GM12878 (cell line): Measurements from ENCODE around the gene PBLD. TPM values are rescaled to one million over a fixed set of nuclear protein-coding genes. Genes with fewer than 3 reads are reported as not detected.
A peak's percentile ranks its signal among the peaks of the same experiment; 100 is the strongest.

Experiments used
- ATAC-seq: fragments of 200-7000 bp; cut with Tn5 transposase; 3 replicates; pipeline ENCODE4 v1.9.1; 2020; ENCODE audit warnings: mild to moderate bottlenecking, moderate library complexity
- Bru-seq: library from RNA; stranded (reverse); fragments of 400-500 nt; gene quantifications from one replicate; lab custom pipeline; 2021; lab: Mats Ljungman, UMichigan
- BruChase-seq, 2 experiments: library from RNA; stranded (reverse); fragments of 400-500 nt; gene quantifications; one replicate each; lab custom pipeline; 2021; lab: Mats Ljungman, UMichigan
- BruUV-seq: library from RNA; stranded (reverse); fragments of 400-500 nt; replicated peaks from 2 replicates; lab custom pipeline; 2021; lab: Mats Ljungman, UMichigan
- CTCF ChIA-PET: fragments of 300-600 bp; sonication (Branson Sonifier 250); formaldehyde crosslinking; extraction: SDS; loops from one replicate; lab custom pipeline; 2021; ENCODE audit warnings: inconsistent platforms; lab: Yijun Ruan, JAX
- POLR2A ChIA-PET: fragments of 350-600 bp; formaldehyde crosslinking; extraction: SDS; loops from one replicate; lab custom pipeline; 2021; ENCODE audit warnings: inconsistent platforms; lab: Charles Lee
- RAD21 ChIA-PET: fragments of 300-600 bp; sonication (Branson Sonifier 250); formaldehyde crosslinking; loops from one replicate; lab custom pipeline; 2023; ENCODE audit warnings: antibody characterized with exemption; ENCODE audit not compliant: unreplicated experiment; lab: Charles Lee
- SMC1A ChIA-PET: fragments of 300-600 bp; sonication (Branson Sonifier 250); formaldehyde crosslinking; loops from one replicate; lab custom pipeline; 2023; ENCODE audit not compliant: unreplicated experiment, uncharacterized antibody; lab: Charles Lee
- DNase-seq: peaks from one replicate; pipeline ENCODE4 v3.0.0-alpha.2; 2011; ENCODE audit warnings: low read depth, low spot score
- FAIRE-seq: peaks from 3 replicates; lab custom pipeline; 2011; peaks lifted over from hg19 to GRCh38; lab: Jason Lieb, UNC
- H2AFZ ChIP-seq: 2 replicates; pipeline ENCODE4 v1.6.0; 2011; ENCODE audit warnings: low read depth, low read length, control low read depth; ENCODE audit not compliant: control insufficient read depth
- H3K27ac ChIP-seq: 2 replicates; pipeline ENCODE4 v1.5.1; 2011; ENCODE audit warnings: control low read depth; ENCODE audit not compliant: control insufficient read depth, insufficient read depth
- H3K27me3 ChIP-seq, 2 experiments: replicated peaks in 1 of 2; 2 replicates each; pipeline versions ENCODE4 v1.6.0 to v1.6.1; 2011; ENCODE audit warnings: low read length in 1 of 2; ENCODE audit not compliant: control insufficient read depth in 2 of 2, insufficient read depth in 2 of 2
- H3K36me3 ChIP-seq, 2 experiments: 2 replicates each; pipeline ENCODE4 v1.5.1; 2011; ENCODE audit warnings: low read length in 1 of 2; ENCODE audit not compliant: control insufficient read depth in 2 of 2, insufficient read depth in 2 of 2
- H3K4me1 ChIP-seq: 2 replicates; pipeline ENCODE4 v1.6.1; 2011; ENCODE audit warnings: mild to moderate bottlenecking, low read length, moderate library complexity, mixed read lengths; ENCODE audit not compliant: control insufficient read depth, insufficient read depth
- H3K4me2 ChIP-seq: 2 replicates; pipeline ENCODE4 v1.6.0; 2011; ENCODE audit warnings: control low read depth; ENCODE audit not compliant: control insufficient read depth, insufficient read depth
- H3K4me3 ChIP-seq: fragments of 200-600 bp; sonication (generic); 2 replicates; pipeline ENCODE4 v1.5.1; 2016
- H3K79me2 ChIP-seq: 2 replicates; pipeline ENCODE4 v1.6.0; 2011; ENCODE audit warnings: low read length; ENCODE audit not compliant: control insufficient read depth, insufficient read depth
- H3K9ac ChIP-seq: 2 replicates; pipeline ENCODE4 v1.8.0; 2011; ENCODE audit warnings: low read length, control low read depth, mixed read lengths; ENCODE audit not compliant: control insufficient read depth, insufficient read depth
- H3K9me3 ChIP-seq: replicated peaks from 3 replicates; pipeline ENCODE4 v1.5.1; 2011; ENCODE audit warnings: mild to moderate bottlenecking, low read length; ENCODE audit not compliant: control insufficient read depth, insufficient read depth
- H4K20me1 ChIP-seq: 2 replicates; pipeline ENCODE4 v1.6.0; 2011; ENCODE audit not compliant: control insufficient read depth, insufficient read depth
- CBX5 ChIP-seq: sonication (generic); IDR thresholded peaks from 2 replicates; pipeline ENCODE4 v1.6.1; 2016; ENCODE audit warnings: low read depth, moderate library complexity, mild to moderate bottlenecking, inconsistent platforms
- GATAD2B ChIP-seq: fragments of 450-650 bp; conservative IDR thresholded peaks from 2 replicates; pipeline ENCODE4 v1.6.1; 2017; ENCODE audit warnings: low read depth, mild to moderate bottlenecking, moderate library complexity
- LARP7 ChIP-seq: fragments of 450-650 bp; IDR thresholded peaks from 2 replicates; pipeline ENCODE4 v1.6.1; 2017; ENCODE audit warnings: mild to moderate bottlenecking
- NFIC ChIP-seq: IDR thresholded peaks from 2 replicates; pipeline ENCODE4 v1.6.1; 2012; ENCODE audit warnings: low read depth, mild to moderate bottlenecking, inconsistent platforms, low read length, moderate library complexity
- NR2C2 ChIP-seq: IDR thresholded peaks from 2 replicates; pipeline ENCODE4 v1.6.1; 2011; ENCODE audit warnings: borderline replicate concordance, low read depth; ENCODE audit not compliant: control insufficient read depth, insufficient read length
- RB1 ChIP-seq: fragments of 450-650 bp; formaldehyde crosslinking; IDR thresholded peaks from 2 replicates; pipeline ENCODE4 v1.6.1; 2017; ENCODE audit warnings: mild to moderate bottlenecking, borderline replicate concordance
- RELA ChIP-seq: fragments of 450-650 bp; IDR thresholded peaks from 2 replicates; pipeline ENCODE4 v1.8.0; 2014; ENCODE audit warnings: borderline replicate concordance; ENCODE audit not compliant: partially characterized antibody
- SMAD5 ChIP-seq: IDR thresholded peaks from 2 replicates; pipeline ENCODE4 v1.6.1; 2016; ENCODE audit warnings: antibody characterized with exemption, low read depth
- SPI1 ChIP-seq: IDR thresholded peaks from 2 replicates; pipeline ENCODE4 v1.6.1; 2011; ENCODE audit warnings: low read depth, mild to moderate bottlenecking, low read length, moderate library complexity, borderline replicate concordance; ENCODE audit not compliant: insufficient read depth
- YY1 ChIP-seq: IDR thresholded peaks from 2 replicates; pipeline ENCODE4 v1.6.1; 2011; ENCODE audit warnings: low read depth, mild to moderate bottlenecking, low read length
- ZNF24 ChIP-seq: fragments of 450-650 bp; IDR thresholded peaks from 2 replicates; pipeline ENCODE4 v1.6.1; 2017; ENCODE audit warnings: antibody characterized with exemption, mild to moderate bottlenecking
- WGBS: methylation state at CpG from one replicate; pipeline ENCODE4 v1.1.6; 2016; ENCODE audit warnings: low lambda C conversion rate; ENCODE audit not compliant: insufficient replicate concordance, insufficient coverage; ENCODE audit errors: missing lambda C conversion rate; 5-methylcytosine and 5-hydroxymethylcytosine counted together
- in situ Hi-C: fragments of 300-500 bp; cut with MboI; formaldehyde crosslinking; loops from 9 replicates; pipeline ENCODE4 v1.14.3; 2018; ENCODE audit warnings: mixed read lengths
- intact Hi-C: fragments of 100-400 bp; cut with micrococcal nuclease; formaldehyde crosslinking; loops from one replicate; pipeline ENCODE4 v1.14.2; 2022; ENCODE audit not compliant: unreplicated experiment
- long read RNA-seq, 2 experiments: library from polyadenylated mRNA; unstranded; transcript quantifications; one replicate each; pipeline ENCODE4 v2.0.0, GENCODE V29; 2019 to 2020
- polyA minus RNA-seq, 3 experiments: library from RNA; depleted of rRNA, polyadenylated mRNA; stranded (reverse); fragments of >200 nt; gene quantifications; 2 replicates each; pipeline ENCODE4 v1.2.3, GENCODE V29; 2011
- polyA plus RNA-seq, 11 experiments: library from polyadenylated mRNA; depleted of rRNA in 4 of 11; unstranded in 6 of 11; stranded (reverse) in 5 of 11; fragments of >200 nt; fragmentation: Nextera tagmentation in 4 of 11; fragmentation: Illumina TruSeq in 1 of 11; extraction: Ambion mirVana in 4 of 11; extraction: Trizol in 1 of 11; gene quantifications; 1 replicate in 1 of 11; 2 replicates in 10 of 11; pipeline versions ENCODE4 v1.2.1 to v1.2.3, GENCODE V29; 2011 to 2016; ENCODE audit warnings: inconsistent platforms in 2 of 11, missing spikeins in 2 of 11, low read depth in 1 of 11
- total RNA-seq, 4 experiments: library from RNA; depleted of rRNA in 3 of 4; stranded (reverse); fragments of >200 nt in 3 of 4; fragmentation: Illumina TruSeq in 1 of 4; extraction: Trizol in 1 of 4; gene quantifications; 2 replicates each; pipeline versions ENCODE4 v1.2.1 to v1.2.3, GENCODE V29; 2013 to 2021
- TF ChIP-seq, protein P1 (sequence below): IDR thresholded peaks from 2 replicates; pipeline ENCODE4 v1.6.1; 2011; ENCODE audit warnings: low read depth, low read length, improper control_type of control experiment, borderline replicate concordance
- TF ChIP-seq, protein P2 (sequence below): fragments of 450-650 bp; IDR thresholded peaks from 2 replicates; pipeline ENCODE4 v1.6.1; 2016; ENCODE audit warnings: mild to moderate bottlenecking, moderate library complexity, borderline replicate concordance

PBLD gene
- 3.4 and 4.6 TPM in 2 replicates for total RNA-seq (2013; cell fraction: nucleolus; rRNA removed)
- total RNA-seq (2014; rRNA removed) (2.0 and 3.3 TPM in 2 replicates), total RNA-seq (2014; rRNA removed; fragmentation: Illumina TruSeq; extraction: Trizol) (2.5 and 2.8 TPM in 2 replicates), total RNA-seq (2021) (1.5 and 1.9 TPM in 2 replicates), polyA plus RNA-seq (2011; rRNA removed) (0.68 and 0.78 TPM in 2 replicates), polyA plus RNA-seq (2014; fragmentation: Illumina TruSeq; extraction: Trizol) (2.8 and 3.4 TPM in 2 replicates), polyA plus RNA-seq (2014; fragmentation: Nextera tagmentation; extraction: Ambion mirVana) (1 to 10 TPM; 1.0 to 1.2 TPM), polyA plus RNA-seq (2014; rRNA removed) (1.4 and 1.6 TPM in 2 replicates), polyA plus RNA-seq (2016; fragmentation: Nextera tagmentation; extraction: Ambion mirVana) (1 to 10 TPM; 1.4 to 2.0 TPM), polyA minus RNA-seq (2011; rRNA and poly(A)+ RNA removed) (0.36 and 0.95 TPM in 2 replicates), Bru-seq, nascent RNA (percentile 46 among the genes with signal in this experiment), BruChase-seq, experiment 1, labeled RNA remaining after a 6-hour chase (percentile 45 among the genes with signal in this experiment), BruChase-seq, experiment 2, labeled RNA remaining after a 2-hour chase (percentile 44 among the genes with signal in this experiment)
- 1.5 TPM for polyA plus RNA-seq (2011; ENCODE audit: low read depth)
- 0.42 and 0.51 TPM in 2 replicates for polyA plus RNA-seq (2011; cell fraction: cytosol; rRNA removed)
- polyA plus RNA-seq (2011; cell fraction: nucleus; rRNA removed): 0.52 and 0.64 TPM in 2 replicates
- 1.2 and 1.4 TPM in 2 replicates for polyA plus RNA-seq (2012)
- not detected in 2 replicates for polyA minus RNA-seq (2011; cell fraction: cytosol; rRNA and poly(A)+ RNA removed)
- 0.24 and 1.1 TPM in 2 replicates for polyA minus RNA-seq (2011; cell fraction: nucleus; rRNA and poly(A)+ RNA removed)
- long read RNA-seq, experiment 1, partial matches to known transcripts: 0 of 2 reads
- long read RNA-seq, experiment 1, other reads (novel, unspliced or antisense): 0 of 2 reads
- long read RNA-seq, experiment 2, partial matches to known transcripts: 0 of 15 reads
- long read RNA-seq, experiment 2, other reads (novel, unspliced or antisense): 11 of 15 reads

DNA sequence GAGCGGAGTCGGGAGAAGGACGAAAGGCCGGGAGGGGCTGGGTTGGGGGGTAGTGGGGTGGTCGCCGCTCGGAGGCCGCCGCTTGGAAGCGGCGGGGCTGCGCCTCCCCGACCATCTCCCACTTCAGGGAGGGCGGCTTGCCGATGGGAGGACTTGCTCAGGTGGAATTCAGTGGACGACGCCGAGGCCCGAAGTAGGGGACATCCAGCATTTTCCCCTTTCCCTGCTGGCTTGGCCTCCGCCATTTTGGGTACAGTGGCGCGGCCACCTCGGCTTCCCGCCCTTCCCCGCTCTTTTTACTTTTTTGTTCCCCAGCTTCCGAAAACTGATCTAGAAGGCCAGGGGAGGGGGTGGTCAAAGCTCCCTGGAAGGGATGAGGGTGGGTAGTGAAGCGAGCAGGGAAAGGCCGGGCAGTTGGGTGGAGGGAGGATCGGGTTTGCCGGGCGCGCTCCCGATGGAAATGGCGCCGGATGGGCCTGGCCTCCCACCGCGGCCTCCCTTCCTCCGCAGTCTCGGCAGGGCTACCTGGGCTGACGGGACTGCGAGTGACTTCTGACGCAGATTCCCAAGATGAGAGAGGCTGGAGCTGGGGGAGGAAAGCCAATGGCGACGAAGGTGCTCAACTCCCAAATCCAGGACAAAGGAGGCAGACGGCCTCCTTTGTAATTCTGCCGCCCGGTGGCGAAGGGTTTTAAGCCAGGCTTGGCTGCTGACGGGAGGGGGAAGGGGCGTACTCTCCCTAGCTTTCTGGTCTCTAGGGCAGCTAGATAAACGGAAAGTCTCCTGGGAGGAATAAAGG lies at the start of gene PBLD:
Gene PBLD, minus strand, starts transcription at position 670 of the 799 bp plus-strand sequence. CDS start 26,084 bp downstream, outside the sequence.
- intact Hi-C loops: loop anchor here (5.0 to 10.0 kb wide), 2 partner anchors 450 to 572 kb away; partner anchors contain the start of genes DDX50 and SIRT1
- no peak for FAIRE-seq
- H3K9me3 ChIP-seq: no peaks in the 10 kb centered on the region
- TF ChIP-seq LARP7 (peak; percentile 71), RELA (no peak), RB1 (peak; percentile 81; the same call in 1 of the 2 replicates), SPI1 (no peak), SMAD5 (no peak), YY1 (peak; percentile 93), NR2C2 (no peak), NFIC (peak; percentile 23; the same call in 1 of the 2 replicates), CBX5 (0 out of 2 replicates have a peak, but pooled peaks have one; percentile 82), ZNF24 (no peak), GATAD2B (0 out of 2 replicates have a peak, but pooled peaks have one; percentile 41)
- TF ChIP-seq, protein P1, sequence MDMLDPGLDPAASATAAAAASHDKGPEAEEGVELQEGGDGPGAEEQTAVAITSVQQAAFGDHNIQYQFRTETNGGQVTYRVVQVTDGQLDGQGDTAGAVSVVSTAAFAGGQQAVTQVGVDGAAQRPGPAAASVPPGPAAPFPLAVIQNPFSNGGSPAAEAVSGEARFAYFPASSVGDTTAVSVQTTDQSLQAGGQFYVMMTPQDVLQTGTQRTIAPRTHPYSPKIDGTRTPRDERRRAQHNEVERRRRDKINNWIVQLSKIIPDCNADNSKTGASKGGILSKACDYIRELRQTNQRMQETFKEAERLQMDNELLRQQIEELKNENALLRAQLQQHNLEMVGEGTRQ: no peak
- TF ChIP-seq, protein P2, sequence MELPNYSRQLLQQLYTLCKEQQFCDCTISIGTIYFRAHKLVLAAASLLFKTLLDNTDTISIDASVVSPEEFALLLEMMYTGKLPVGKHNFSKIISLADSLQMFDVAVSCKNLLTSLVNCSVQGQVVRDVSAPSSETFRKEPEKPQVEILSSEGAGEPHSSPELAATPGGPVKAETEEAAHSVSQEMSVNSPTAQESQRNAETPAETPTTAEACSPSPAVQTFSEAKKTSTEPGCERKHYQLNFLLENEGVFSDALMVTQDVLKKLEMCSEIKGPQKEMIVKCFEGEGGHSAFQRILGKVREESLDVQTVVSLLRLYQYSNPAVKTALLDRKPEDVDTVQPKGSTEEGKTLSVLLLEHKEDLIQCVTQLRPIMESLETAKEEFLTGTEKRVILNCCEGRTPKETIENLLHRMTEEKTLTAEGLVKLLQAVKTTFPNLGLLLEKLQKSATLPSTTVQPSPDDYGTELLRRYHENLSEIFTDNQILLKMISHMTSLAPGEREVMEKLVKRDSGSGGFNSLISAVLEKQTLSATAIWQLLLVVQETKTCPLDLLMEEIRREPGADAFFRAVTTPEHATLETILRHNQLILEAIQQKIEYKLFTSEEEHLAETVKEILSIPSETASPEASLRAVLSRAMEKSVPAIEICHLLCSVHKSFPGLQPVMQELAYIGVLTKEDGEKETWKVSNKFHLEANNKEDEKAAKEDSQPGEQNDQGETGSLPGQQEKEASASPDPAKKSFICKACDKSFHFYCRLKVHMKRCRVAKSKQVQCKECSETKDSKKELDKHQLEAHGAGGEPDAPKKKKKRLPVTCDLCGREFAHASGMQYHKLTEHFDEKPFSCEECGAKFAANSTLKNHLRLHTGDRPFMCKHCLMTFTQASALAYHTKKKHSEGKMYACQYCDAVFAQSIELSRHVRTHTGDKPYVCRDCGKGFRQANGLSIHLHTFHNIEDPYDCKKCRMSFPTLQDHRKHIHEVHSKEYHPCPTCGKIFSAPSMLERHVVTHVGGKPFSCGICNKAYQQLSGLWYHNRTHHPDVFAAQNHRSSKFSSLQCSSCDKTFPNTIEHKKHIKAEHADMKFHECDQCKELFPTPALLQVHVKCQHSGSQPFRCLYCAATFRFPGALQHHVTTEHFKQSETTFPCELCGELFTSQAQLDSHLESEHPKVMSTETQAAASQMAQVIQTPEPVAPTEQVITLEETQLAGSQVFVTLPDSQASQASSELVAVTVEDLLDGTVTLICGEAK: no peak

More for the DNA sequence above, at the start of gene PBLD:
- ChIA-PET CTCF (interaction anchor here (0.7 to 5.2 kb wide), 12 partner anchors 9 to 544 kb away, joined by 3 to 32 read pairs (median 4); no protein-coding TSS in a partner anchor), SMC1A (interaction anchor here (0.6 to 2.7 kb wide), 7 partner anchors 16 to 643 kb away, joined by 3 to 16 read pairs (median 4); no protein-coding TSS in a partner anchor), RAD21 (interaction anchor here (0.6 to 1.9 kb wide), 12 partner anchors 10 to 1113 kb away, joined by 3 to 9 read pairs (median 4); no protein-coding TSS in a partner anchor), POLR2A (interaction anchor here (0.6 to 5.7 kb wide), 22 partner anchors 9 to 1213 kb away, joined by 3 to 37 read pairs (median 3); no protein-coding TSS in a partner anchor)
- in situ Hi-C loops: loop anchor here (5.0 kb wide), 1 partner anchor 445 kb away; no protein-coding TSS in a partner anchor
- Histone ChIP-seq H3K36me3 (peaks cover 0 to 7% of the 10 kb centered on the region in 2 experiments; a peak in 2 of 4 replicates), H3K27ac (peak within 1 kb of the TSS; percentile 99), H3K4me2 (peak within 1 kb of the TSS; percentile 71), H3K27me3 (no peaks in the 10 kb centered on the region), H3K4me1 (no peaks in the 10 kb centered on the region; the same call in 1 of the 2 replicates), H2AFZ (peak within 1 kb of the TSS; percentile 77), H4K20me1 (no peaks in the 10 kb centered on the region; the same call in 1 of the 2 replicates), H3K9ac (peak within 1 kb of the TSS; percentile 100), H3K79me2 (peaks cover 62% of the 10 kb centered on the region), H3K4me3 (peak within 1 kb of the TSS; percentile 99)
- BruUV-seq: no TSS peak
- peak; percentile 40 for ATAC-seq
- 1% methylated on average over 48 of the region's 51 CpGs for WGBS
- DNase-seq: no peak
